ENCODE data around the gene EXOSC9.
A peak's percentile ranks its signal among the peaks of the same experiment; 100 is the strongest.

EXOSC9 gene

GRCh38 chr4:121760205-121760604 is 40.9 kb upstream of the EXOSC9 start:
- Histone ChIP-seq H2AFZ (ENCODE audit: low read length) (peak overlapping the region; percentile 62), H4K20me1 (ENCODE audit: insufficient read depth, low read length, poor library complexity, severe bottlenecking) (no peaks in the 10 kb centered on the region), H3F3A (ENCODE audit: low read depth) (no peaks in the 10 kb centered on the region), H3K4me2 (ENCODE audit: low read depth, low read length, poor library complexity, severe bottlenecking) (no peak overlapping the region), H3K9ac (ENCODE audit: low read depth, low read length, poor library complexity, severe bottlenecking) (no peak overlapping the region), H3K79me2 (ENCODE audit: insufficient read depth, low read length) (no peaks in the 10 kb centered on the region), H3K4me3 (ENCODE audit: low read length, poor library complexity, severe bottlenecking) (no peak overlapping the region), H3K4me1 (ENCODE audit: insufficient read depth, low read length, poor library complexity, severe bottlenecking) (no peaks in the 10 kb centered on the region), H3K9me2 (replicated peaks; ENCODE audit: low read depth, low read length) (no peaks in the 10 kb centered on the region), H3K27me3 (ENCODE audit: insufficient read depth, low read length, poor library complexity, severe bottlenecking) (no peaks in the 10 kb centered on the region), H3K36me3 (ENCODE audit: insufficient read depth, low read length) (no peaks in the 10 kb centered on the region), H3K9me3 (ENCODE audit: insufficient read depth, low read depth, low read length) (no peaks in the 10 kb centered on the region)
- no peak for TF ChIP-seq EZH2phosphoT487 (IDR thresholded peaks at IDR 0.05; ENCODE audit: borderline replicate concordance)
- TF ChIP-seq CTCF (conservative IDR thresholded peaks at IDR 0.05; ENCODE audit: low read length), result no peak

GRCh38 chr4:121764303-121764701 is 36.8 kb upstream of the EXOSC9 start:
- no peaks in the 10 kb centered on the region for H3K9me2 ChIP-seq (replicated peaks; ENCODE audit: low read depth, low read length)
- H3K4me2 ChIP-seq (ENCODE audit: low read depth, low read length, poor library complexity, severe bottlenecking), result no peak overlapping the region
- H3K4me1 ChIP-seq (ENCODE audit: insufficient read depth, low read length, poor library complexity, severe bottlenecking), result no peaks in the 10 kb centered on the region
- no peaks in the 10 kb centered on the region for H3K9me3 ChIP-seq (ENCODE audit: insufficient read depth, low read depth, low read length)
- no peaks in the 10 kb centered on the region for H4K20me1 ChIP-seq (ENCODE audit: insufficient read depth, low read length, poor library complexity, severe bottlenecking)
- no peak overlapping the region for H3K4me3 ChIP-seq (ENCODE audit: low read length, poor library complexity, severe bottlenecking)
- H3K79me2 ChIP-seq (ENCODE audit: insufficient read depth, low read length), result no peaks in the 10 kb centered on the region
- no peak overlapping the region for H3K9ac ChIP-seq (ENCODE audit: low read depth, low read length, poor library complexity, severe bottlenecking)
- H2AFZ ChIP-seq (ENCODE audit: low read length), result no peak overlapping the region
- TF ChIP-seq CTCF (conservative IDR thresholded peaks at IDR 0.05; ENCODE audit: low read length), result no peak
- no peak for TF ChIP-seq EZH2phosphoT487 (IDR thresholded peaks at IDR 0.05; ENCODE audit: borderline replicate concordance)
- no peaks in the 10 kb centered on the region for H3F3A ChIP-seq (ENCODE audit: low read depth)
- H3K27me3 ChIP-seq (ENCODE audit: insufficient read depth, low read length, poor library complexity, severe bottlenecking), result no peaks in the 10 kb centered on the region
- no peaks in the 10 kb centered on the region for H3K36me3 ChIP-seq (ENCODE audit: insufficient read depth, low read length)

- Histone ChIP-seq H3K4me2 (ENCODE audit: low read depth, low read length, poor library complexity, severe bottlenecking) (no peak within 1 kb of the TSS), H3K79me2 (ENCODE audit: insufficient read depth, low read length) (no peaks in the 10 kb centered on the region), H2AFZ (ENCODE audit: low read length) (no peak within 1 kb of the TSS), H3K36me3 (ENCODE audit: insufficient read depth, low read length) (no peaks in the 10 kb centered on the region), H4K20me1 (ENCODE audit: insufficient read depth, low read length, poor library complexity, severe bottlenecking) (no peaks in the 10 kb centered on the region), H3F3A (ENCODE audit: low read depth) (no peaks in the 10 kb centered on the region), H3K4me3 (ENCODE audit: low read length, poor library complexity, severe bottlenecking) (no peak within 1 kb of the TSS), H3K27me3 (ENCODE audit: insufficient read depth, low read length, poor library complexity, severe bottlenecking) (no peaks in the 10 kb centered on the region), H3K9me2 (replicated peaks; ENCODE audit: low read depth, low read length) (no peaks in the 10 kb centered on the region), H3K4me1 (ENCODE audit: insufficient read depth, low read length, poor library complexity, severe bottlenecking) (no peaks in the 10 kb centered on the region), H3K9ac (ENCODE audit: low read depth, low read length, poor library complexity, severe bottlenecking) (no peak within 1 kb of the TSS), H3K9me3 (ENCODE audit: insufficient read depth, low read depth, low read length) (no peaks in the 10 kb centered on the region)
- TF ChIP-seq EZH2phosphoT487 (IDR thresholded peaks at IDR 0.05; ENCODE audit: borderline replicate concordance) (no peak), CTCF (conservative IDR thresholded peaks at IDR 0.05; ENCODE audit: low read length) (no peak)
Measured at GRCh38 chr4:121764702-121765367, 36.3 kb upstream of the EXOSC9 start, which contains the start of gene SMIM43. TSS of gene SMIM43 (minus strand) at chr4:121765164. CDS start at chr4:121765105, 59 bp downstream.
